ENCODE data around the gene C20orf204. TPM values are rescaled to one million over a fixed set of nuclear protein-coding genes. Genes with fewer than 3 reads are reported as not detected.

Gene C20orf204
- polyA plus RNA-seq, 4 donors: 0.37 to 1.4 (median 0.77) TPM

- DNase-seq (ENCODE audit: low read depth in 4 of 4, low spot score in 3 of 4): no peak
Observed at GRCh38 chr20:64041040-64041780, 5.2 kb downstream of the C20orf204 start.

GRCh38 chr20:64041781-64042053 lies 5.7 kb downstream of the C20orf204 start:
- DNase-seq (ENCODE audit: low read depth in 4 of 4, low spot score in 3 of 4): no peak

- DNase-seq (ENCODE audit: low read depth in 4 of 4, low spot score in 3 of 4): no peak
Observed at GRCh38 chr20:64042054-64042781, 6.2 kb downstream of the C20orf204 start.

- no peak for DNase-seq (ENCODE audit: low read depth in 4 of 4, low spot score in 3 of 4)
Observed at GRCh38 chr20:64043768-64044167, 7.8 kb downstream of the C20orf204 start.

GRCh38 chr20:64044484-64045247 lies 8.7 kb downstream of the C20orf204 start:
- no peak for DNase-seq (ENCODE audit: low read depth in 4 of 4, low spot score in 3 of 4)

- DNase-seq (ENCODE audit: low read depth in 4 of 4, low spot score in 3 of 4): no peak
Observed at GRCh38 chr20:64045346-64046011, 9.5 kb downstream of the C20orf204 start.

GRCh38 chr20:64047046-64047389 lies 11.0 kb downstream of the C20orf204 start:
- no peak for DNase-seq (ENCODE audit: low read depth in 4 of 4, low spot score in 3 of 4)

GRCh38 chr20:64047968-64048401 lies 12.0 kb downstream of the C20orf204 start:
- DNase-seq (ENCODE audit: low read depth in 4 of 4, low spot score in 3 of 4): no peak

GRCh38 chr20:64048402-64049044 lies 12.5 kb downstream of the C20orf204 start:
- DNase-seq (ENCODE audit: low read depth in 4 of 4, low spot score in 3 of 4): no peak

- no peak for DNase-seq (ENCODE audit: low read depth in 4 of 4, low spot score in 3 of 4)
Observed at GRCh38 chr20:64049060-64049877, 13.3 kb downstream of the C20orf204 start, which contains the start of gene SOX18. Gene SOX18 (minus strand): TSS chr20:64049639. CDS start chr20:64049516, 123 bp downstream.

GRCh38 chr20:64049878-64050260 lies 13.9 kb downstream of the C20orf204 start:
- no peak for DNase-seq (ENCODE audit: low read depth in 4 of 4, low spot score in 3 of 4)

GRCh38 chr20:64050261-64051032 lies 14.5 kb downstream of the C20orf204 start:
- DNase-seq (ENCODE audit: low read depth in 4 of 4, low spot score in 3 of 4): no peak

- DNase-seq (ENCODE audit: low read depth in 4 of 4, low spot score in 3 of 4): no peak
Observed at GRCh38 chr20:64051033-64051452, 15.1 kb downstream of the C20orf204 start.

GRCh38 chr20:64051561-64052325 lies 15.8 kb downstream of the C20orf204 start:
- DNase-seq (ENCODE audit: low read depth in 4 of 4, low spot score in 3 of 4): no peak

GRCh38 chr20:64052326-64052722 lies 16.3 kb downstream of the C20orf204 start:
- no peak for DNase-seq (ENCODE audit: low read depth in 4 of 4, low spot score in 3 of 4)

- no peak for DNase-seq (ENCODE audit: low read depth in 4 of 4, low spot score in 3 of 4)
Observed at GRCh38 chr20:64052987-64053840, 17.2 kb downstream of the C20orf204 start.

All from left renal pelvis (tissue), 4 donors.